Activated naive CD4-positive, alpha-beta T cell treated with anti-CD3 and anti-CD28 coated beads, Interleukin-2, amount 50 U/mL, for 16 hours (primary cell): ENCODE measurements around the gene LMCD1.

Experiments
- DNase-seq: peaks from one replicate; pipeline ENCODE4 v3.0.0-alpha.2; 2020

The LMCD1 gene

GRCh38 chr3:8596321-8597218, 94.9 kb downstream of the LMCD1 start:
- no peak for DNase-seq

GRCh38 chr3:8597219-8597853, 95.7 kb downstream of the LMCD1 start:
- no peak for DNase-seq

- DNase-seq: no peak
Observed at GRCh38 chr3:8599146-8599545, 97.5 kb downstream of the LMCD1 start.

GRCh38 chr3:8600457-8600856, 98.8 kb downstream of the LMCD1 start:
- DNase-seq: no peak

GRCh38 chr3:8603115-8603710, 101.6 kb downstream of the LMCD1 start:
- DNase-seq: no peak

- no peak for DNase-seq
Observed at GRCh38 chr3:8604006-8604405, 102.4 kb downstream of the LMCD1 start.

GRCh38 chr3:8604988-8605387, 103.4 kb downstream of the LMCD1 start:
- DNase-seq: no peak

- DNase-seq: no peak
Observed at GRCh38 chr3:8606701-8607231, 105.1 kb downstream of the LMCD1 start.

- DNase-seq: no peak
Observed at GRCh38 chr3:8607234-8608040, 105.8 kb downstream of the LMCD1 start.

GRCh38 chr3:8608041-8608790, 106.6 kb downstream of the LMCD1 start:
- DNase-seq: no peak

GRCh38 chr3:8608791-8609467, 107.3 kb downstream of the LMCD1 start:
- DNase-seq: no peak

- no peak for DNase-seq
Observed at GRCh38 chr3:8610951-8611350, 109.3 kb downstream of the LMCD1 start.

GRCh38 chr3:8617921-8618320, 116.3 kb downstream of the LMCD1 start:
- DNase-seq: no peak

- DNase-seq: no peak
Observed at GRCh38 chr3:8618950-8619349, 117.3 kb downstream of the LMCD1 start.

GRCh38 chr3:8619548-8619947, 117.9 kb downstream of the LMCD1 start:
- DNase-seq: no peak

GRCh38 chr3:8621141-8621540, 119.5 kb downstream of the LMCD1 start:
- no peak for DNase-seq

GRCh38 chr3:8621872-8622271, 120.2 kb downstream of the LMCD1 start:
- no peak for DNase-seq

- DNase-seq: peak; percentile 29
Observed at GRCh38 chr3:8622873-8623691, 121.5 kb downstream of the LMCD1 start.

- DNase-seq: no peak
Observed at GRCh38 chr3:8623741-8624140, 122.1 kb downstream of the LMCD1 start.
